ENCODE measurements around the gene EHD2. TPM values are rescaled to one million over a fixed set of nuclear protein-coding genes. Genes with fewer than 3 reads are reported as not detected.

Gene EHD2
- total and polyA plus RNA-seq, 2 of the 4 experiments (the other 2 are of a cell fraction), result 35.3 to 181 TPM

DNA sequence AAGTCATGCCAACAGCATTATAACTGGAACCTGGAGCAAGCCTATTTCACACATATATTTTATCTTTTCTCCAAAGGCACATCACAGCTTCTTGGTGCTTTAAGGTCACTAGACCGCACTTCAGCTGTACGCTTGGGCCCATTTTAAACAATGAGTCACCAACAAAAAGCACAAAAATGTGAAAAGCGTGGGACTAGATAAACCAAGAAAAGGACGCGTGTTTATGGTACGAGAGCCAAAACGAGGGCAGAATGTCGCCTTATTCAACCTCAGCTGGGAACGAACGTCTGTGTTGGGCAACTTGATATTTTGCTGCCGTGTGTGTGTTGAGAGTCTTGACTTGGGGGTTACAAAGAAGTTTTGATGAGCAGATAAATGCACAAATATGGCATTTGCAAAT is 9.2 kb upstream of the EHD2 start (continued):
- TF ChIP-seq MAZ (IDR thresholded peaks at IDR 0.05; ENCODE audit: borderline replicate concordance, low read depth, low read length), result 0 out of 2 replicates have a peak, but pooled peaks have one; percentile 14

DNA sequence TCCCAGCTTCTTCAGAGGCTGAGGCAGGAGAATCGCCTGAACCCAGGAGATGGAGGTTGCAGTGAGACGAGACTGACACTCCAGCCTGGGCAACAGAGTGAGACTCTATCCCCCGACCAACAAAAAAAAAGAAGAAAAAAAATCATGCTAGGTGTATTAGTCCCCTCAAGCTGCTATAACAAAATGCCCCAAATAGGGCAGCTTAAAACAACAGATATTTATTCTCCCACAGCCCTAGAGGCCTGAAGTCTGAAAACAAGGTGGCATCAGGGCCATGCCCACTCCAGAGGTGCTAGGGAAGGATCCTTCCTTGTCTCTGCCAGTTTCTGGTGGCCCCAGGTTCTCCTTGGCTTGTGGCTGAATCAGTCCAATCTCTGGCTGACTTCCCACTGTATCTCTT is 8.6 kb upstream of the EHD2 start:
- no peak for ATAC-seq (ENCODE audit: low read depth)
- in situ Hi-C loops (cut with MboI; ENCODE audit: low sequenced_read_pairs), result loop anchor here (5.0 to 25.0 kb wide), 2 partner anchors 267 to 417 kb away; no protein-coding TSS in a partner anchor
- Histone ChIP-seq H3K4me3 (ENCODE audit: insufficient read depth, low read depth, low read length) (no peak overlapping the region), H4K8ac (ENCODE audit: low read depth in 2 of 2, low read length in 2 of 2) (peak overlapping the region in 1 of 2 experiments; percentile 15; a peak in 1 of 4 replicates), H3K9me1 (ENCODE audit: insufficient read depth, low read length) (peaks cover 4% of the 10 kb centered on the region), H2AFZ (replicated peaks; ENCODE audit: low read length, poor library complexity) (no peak overlapping the region), H2AK5ac (ENCODE audit: low read depth, low read length) (peak overlapping the region; percentile 89; the same call in 1 of the 2 replicates), H3K56ac (ENCODE audit: extremely low read depth, insufficient read depth, low read length) (no peak overlapping the region), H3K27me3 (ENCODE audit: control insufficient read depth, insufficient read depth, low read length) (no peaks in the 10 kb centered on the region), H2AK9ac (replicated peaks; ENCODE audit: low read depth, low read length, poor library complexity) (no peak overlapping the region), H3K79me1 (ENCODE audit: low read depth in 1 of 2, low read length in 2 of 2) (peaks cover 0 to 14% of the 10 kb centered on the region in 2 experiments; a peak in 1 of 4 replicates), H3K9me3 (ENCODE audit: control insufficient read depth, insufficient read depth, low read length) (peaks cover 4% of the 10 kb centered on the region; the same call in 1 of the 2 replicates), H3K4ac (ENCODE audit: low read depth, low read length) (peak overlapping the region; percentile 65), H4K91ac (ENCODE audit: insufficient read depth, low read depth, low read length) (no peak overlapping the region), H4K20me1 (ENCODE audit: insufficient read depth, low read length) (peaks cover 29% of the 10 kb centered on the region), H3K18ac (ENCODE audit: low read depth, low read length) (peak overlapping the region; percentile 15; the same call in 1 of the 2 replicates), H3K9ac (ENCODE audit: low read depth, low read length) (no peak overlapping the region), H3K23ac (ENCODE audit: low read depth, low read length) (no peak overlapping the region; the same call in 1 of the 2 replicates), H3K14ac (replicated peaks; ENCODE audit: low read depth, low read length) (peak overlapping the region; percentile 58; the same call in 1 of the 2 replicates), H2BK20ac (ENCODE audit: low read depth, low read length) (0 out of 2 replicates have a peak overlapping the region, but pooled peaks have one; percentile 45), H3K27ac (ENCODE audit: insufficient read depth, low read length) (peak overlapping the region; percentile 67; the same call in 1 of the 2 replicates), H2BK5ac (ENCODE audit: low read depth, low read length, poor library complexity, severe bottlenecking) (peak overlapping the region; percentile 81), H2BK120ac (ENCODE audit: low read depth, low read length) (peak overlapping the region; percentile 54; the same call in 1 of the 2 replicates), H3K36me3 (ENCODE audit: control insufficient read depth, insufficient read depth, low read length) (peaks cover 25% of the 10 kb centered on the region; the same call in 1 of the 2 replicates), H2BK15ac (ENCODE audit: low read depth, low read length) (peak overlapping the region; percentile 13; the same call in 1 of the 3 replicates), H3K4me2 (ENCODE audit: low read depth, low read length) (no peak overlapping the region), H3K4me1 (ENCODE audit: control insufficient read depth, insufficient read depth, low read length) (peaks cover 5% of the 10 kb centered on the region), H4K5ac (ENCODE audit: low read depth, low read length) (no peak overlapping the region)
- dilution Hi-C loops (cut with HindIII; ENCODE audit: low sequenced_read_pairs, unreplicated experiment), result no loop called here
- TF ChIP-seq NFE2L2 (IDR thresholded peaks at IDR 0.05; ENCODE audit: low read depth, low read length) (no peak), MAFK (IDR thresholded peaks at IDR 0.05; ENCODE audit: low read depth, low read length) (no peak), RAD21 (IDR thresholded peaks at IDR 0.05; ENCODE audit: low read length) (no peak), CHD1 (IDR thresholded peaks at IDR 0.05; ENCODE audit: low read depth, low read length) (no peak)
- TF ChIP-seq, protein P1, sequence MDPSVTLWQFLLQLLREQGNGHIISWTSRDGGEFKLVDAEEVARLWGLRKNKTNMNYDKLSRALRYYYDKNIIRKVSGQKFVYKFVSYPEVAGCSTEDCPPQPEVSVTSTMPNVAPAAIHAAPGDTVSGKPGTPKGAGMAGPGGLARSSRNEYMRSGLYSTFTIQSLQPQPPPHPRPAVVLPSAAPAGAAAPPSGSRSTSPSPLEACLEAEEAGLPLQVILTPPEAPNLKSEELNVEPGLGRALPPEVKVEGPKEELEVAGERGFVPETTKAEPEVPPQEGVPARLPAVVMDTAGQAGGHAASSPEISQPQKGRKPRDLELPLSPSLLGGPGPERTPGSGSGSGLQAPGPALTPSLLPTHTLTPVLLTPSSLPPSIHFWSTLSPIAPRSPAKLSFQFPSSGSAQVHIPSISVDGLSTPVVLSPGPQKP (IDR thresholded peaks at IDR 0.05; ENCODE audit: borderline replicate concordance, low read depth, low read length), result no peak
- intact Hi-C loops (cut with micrococcal nuclease), result no loop called here
- DNase-seq, result no peak
- BruUV-seq (replicated peaks), result no TSS peak
- ChIA-PET CTCF (interaction anchor here (1.4 to 1.8 kb wide), 5 partner anchors 8 to 277 kb away, joined by 3 to 8 read pairs (median 4); partner anchors contain the start of genes EHD2 and NAPA), POLR2A (ENCODE audit: unreplicated experiment) (no interaction called here)
- WGBS, 2 experiments (ENCODE audit: extremely low coverage in 2 of 2, insufficient read length in 1 of 2), result no CpG with 5 or more reads among the region's 3 CpGs

All from IMR-90 (cell line).